ENCODE data around the gene PLPP7. TPM values are rescaled to one million over a fixed set of nuclear protein-coding genes. Genes with fewer than 3 reads are reported as not detected.
"Not testable (repeated sequence)": the region's sequence is repeated elsewhere in the genome, so short reads cannot be mapped to it uniquely, and the experiment has no call there.

Gene PLPP7
- total RNA-seq, 1 donor from 2014 or later, result 3.1 TPM

GRCh38 chr9:131334629-131335367 is 45.3 kb downstream of the PLPP7 start:
- no peak for DNase-seq (ENCODE audit: extremely low spot score, unreplicated experiment)
- no peaks in the 10 kb centered on the region for H3K27me3 Mint-ChIP-seq
- TF ChIP-seq, protein P1, sequence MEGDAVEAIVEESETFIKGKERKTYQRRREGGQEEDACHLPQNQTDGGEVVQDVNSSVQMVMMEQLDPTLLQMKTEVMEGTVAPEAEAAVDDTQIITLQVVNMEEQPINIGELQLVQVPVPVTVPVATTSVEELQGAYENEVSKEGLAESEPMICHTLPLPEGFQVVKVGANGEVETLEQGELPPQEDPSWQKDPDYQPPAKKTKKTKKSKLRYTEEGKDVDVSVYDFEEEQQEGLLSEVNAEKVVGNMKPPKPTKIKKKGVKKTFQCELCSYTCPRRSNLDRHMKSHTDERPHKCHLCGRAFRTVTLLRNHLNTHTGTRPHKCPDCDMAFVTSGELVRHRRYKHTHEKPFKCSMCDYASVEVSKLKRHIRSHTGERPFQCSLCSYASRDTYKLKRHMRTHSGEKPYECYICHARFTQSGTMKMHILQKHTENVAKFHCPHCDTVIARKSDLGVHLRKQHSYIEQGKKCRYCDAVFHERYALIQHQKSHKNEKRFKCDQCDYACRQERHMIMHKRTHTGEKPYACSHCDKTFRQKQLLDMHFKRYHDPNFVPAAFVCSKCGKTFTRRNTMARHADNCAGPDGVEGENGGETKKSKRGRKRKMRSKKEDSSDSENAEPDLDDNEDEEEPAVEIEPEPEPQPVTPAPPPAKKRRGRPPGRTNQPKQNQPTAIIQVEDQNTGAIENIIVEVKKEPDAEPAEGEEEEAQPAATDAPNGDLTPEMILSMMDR (conservative IDR thresholded peaks at IDR 0.05), result no peak
- no peak overlapping the region for H3K4me3 Mint-ChIP-seq
- H3K36me3 Mint-ChIP-seq, result no peaks in the 10 kb centered on the region
- peaks cover 13% of the 10 kb centered on the region for H3K4me1 Mint-ChIP-seq (ENCODE audit: unreplicated experiment)
- no peaks in the 10 kb centered on the region for H3K9me3 Mint-ChIP-seq
- no peak overlapping the region for H3K27ac Mint-ChIP-seq

DNA sequence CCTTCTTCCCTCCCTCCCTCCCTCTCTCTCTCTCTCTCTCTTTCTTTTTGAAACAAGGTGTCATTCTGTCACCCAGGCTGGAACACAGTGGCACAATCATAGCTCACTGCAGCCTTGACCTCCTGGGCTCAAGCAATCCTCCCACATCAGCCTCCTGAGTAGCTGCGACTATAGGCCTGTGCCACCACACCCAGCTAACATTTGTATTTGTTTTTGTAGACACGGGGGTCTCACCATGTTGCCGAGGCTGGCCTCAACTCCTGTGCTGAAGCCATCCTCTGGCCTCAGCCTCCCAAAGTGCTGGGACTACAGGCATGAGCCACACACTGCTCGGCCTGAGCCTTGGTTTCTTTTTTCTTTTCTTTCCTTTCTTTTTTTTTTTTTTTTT is 45.8 kb downstream of the PLPP7 start:
- Mint-ChIP-seq H3K27ac (no peak overlapping the region), H3K4me3 (no peak overlapping the region), H3K4me1 (ENCODE audit: unreplicated experiment) (peaks cover 13% of the 10 kb centered on the region), H3K9me3 (no peaks in the 10 kb centered on the region), H3K36me3 (no peaks in the 10 kb centered on the region), H3K27me3 (peaks cover 2% of the 10 kb centered on the region)
- no peak for DNase-seq (ENCODE audit: extremely low spot score, unreplicated experiment)
- TF ChIP-seq, protein P1 (conservative IDR thresholded peaks at IDR 0.05), result no peak

DNA sequence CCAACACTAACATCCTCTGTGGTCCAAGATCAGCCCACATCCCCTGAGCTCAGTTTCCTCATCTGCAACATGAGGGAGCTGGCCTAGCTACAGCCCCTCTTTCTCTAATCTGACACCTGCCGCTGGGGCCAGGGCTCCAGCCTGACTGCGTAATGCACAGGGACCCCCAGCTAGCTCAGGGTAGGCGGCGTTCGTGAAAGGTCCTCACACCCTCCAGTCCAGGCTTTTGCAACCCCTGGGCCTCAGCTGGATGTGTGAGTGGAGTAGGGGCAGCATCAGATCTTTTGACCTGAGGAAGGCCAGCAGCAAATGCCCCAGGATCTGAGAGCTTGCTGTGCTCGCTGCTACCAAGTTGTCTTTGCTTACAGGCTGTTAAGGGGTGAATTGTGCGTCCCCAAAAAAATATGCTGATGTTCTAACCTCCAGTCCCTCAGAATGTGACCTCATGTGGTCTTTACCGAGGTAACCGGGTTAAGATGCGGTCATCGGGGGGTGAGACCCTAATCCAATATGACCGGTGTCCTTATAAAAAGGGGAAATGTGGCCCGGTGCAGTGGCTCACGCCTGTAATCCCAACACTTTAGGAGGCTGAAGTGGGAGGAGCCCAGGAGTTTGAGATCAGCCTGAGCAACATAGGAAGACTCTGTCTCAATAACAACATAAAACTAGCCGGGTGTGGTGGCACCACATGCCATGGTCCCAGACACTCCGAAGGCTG is 47.8 kb downstream of the PLPP7 start:
- no peak overlapping the region for H3K4me3 Mint-ChIP-seq
- TF ChIP-seq, protein P1 (conservative IDR thresholded peaks at IDR 0.05), result no peak
- H3K27me3 Mint-ChIP-seq, result peaks cover 16% of the 10 kb centered on the region
- DNase-seq (ENCODE audit: extremely low spot score, unreplicated experiment), result no peak
- peaks cover 7% of the 10 kb centered on the region for H3K4me1 Mint-ChIP-seq (ENCODE audit: unreplicated experiment)
- H3K27ac Mint-ChIP-seq, result no peak overlapping the region
- H3K36me3 Mint-ChIP-seq, result no peaks in the 10 kb centered on the region
- H3K9me3 Mint-ChIP-seq, result no peaks in the 10 kb centered on the region

GRCh38 chr9:131339212-131339611 is 49.7 kb downstream of the PLPP7 start:
- not testable (repeated sequence) for H3K36me3 Mint-ChIP-seq; H3K4me1 Mint-ChIP-seq (ENCODE audit: unreplicated experiment); H3K27ac Mint-ChIP-seq; DNase-seq (ENCODE audit: extremely low spot score, unreplicated experiment); H3K4me3 Mint-ChIP-seq; H3K9me3 Mint-ChIP-seq
- H3K27me3 Mint-ChIP-seq, result peaks cover 32% of the 10 kb centered on the region

GRCh38 chr9:131344931-131345535 is 55.5 kb downstream of the PLPP7 start:
- not testable (repeated sequence) for DNase-seq (ENCODE audit: extremely low spot score, unreplicated experiment); H3K4me1 Mint-ChIP-seq (ENCODE audit: unreplicated experiment); H3K27ac Mint-ChIP-seq; H3K9me3 Mint-ChIP-seq; H3K4me3 Mint-ChIP-seq; H3K36me3 Mint-ChIP-seq
- peaks cover 35% of the 10 kb centered on the region for H3K27me3 Mint-ChIP-seq

- Mint-ChIP-seq H3K27ac (no peak overlapping the region), H3K4me3 (no peak overlapping the region), H3K9me3 (no peaks in the 10 kb centered on the region), H3K27me3 (peaks cover 22% of the 10 kb centered on the region), H3K4me1 (ENCODE audit: unreplicated experiment) (peaks cover 9% of the 10 kb centered on the region), H3K36me3 (no peaks in the 10 kb centered on the region)
- TF ChIP-seq, protein P1 (conservative IDR thresholded peaks at IDR 0.05), result no peak
- DNase-seq (ENCODE audit: extremely low spot score, unreplicated experiment), result no peak
Observed at GRCh38 chr9:131346559-131346958, 57.0 kb downstream of the PLPP7 start.

Measured in type B pancreatic cell (in vitro differentiated cells).